HG03108 (cell line): ENCODE results near the gene DHRS4L2.
"Not testable (repeated sequence)": the region's sequence is repeated elsewhere in the genome, so short reads cannot be mapped to it uniquely, and the experiment has no call there.

Experiments used
- ATAC-seq: cut with Tn5 transposase; IDR thresholded peaks from one replicate; pipeline ENCODE4 v1.9.1; 2021; ENCODE audit warnings: moderate library complexity; ENCODE audit not compliant: unreplicated experiment

The DHRS4L2 gene

DNA sequence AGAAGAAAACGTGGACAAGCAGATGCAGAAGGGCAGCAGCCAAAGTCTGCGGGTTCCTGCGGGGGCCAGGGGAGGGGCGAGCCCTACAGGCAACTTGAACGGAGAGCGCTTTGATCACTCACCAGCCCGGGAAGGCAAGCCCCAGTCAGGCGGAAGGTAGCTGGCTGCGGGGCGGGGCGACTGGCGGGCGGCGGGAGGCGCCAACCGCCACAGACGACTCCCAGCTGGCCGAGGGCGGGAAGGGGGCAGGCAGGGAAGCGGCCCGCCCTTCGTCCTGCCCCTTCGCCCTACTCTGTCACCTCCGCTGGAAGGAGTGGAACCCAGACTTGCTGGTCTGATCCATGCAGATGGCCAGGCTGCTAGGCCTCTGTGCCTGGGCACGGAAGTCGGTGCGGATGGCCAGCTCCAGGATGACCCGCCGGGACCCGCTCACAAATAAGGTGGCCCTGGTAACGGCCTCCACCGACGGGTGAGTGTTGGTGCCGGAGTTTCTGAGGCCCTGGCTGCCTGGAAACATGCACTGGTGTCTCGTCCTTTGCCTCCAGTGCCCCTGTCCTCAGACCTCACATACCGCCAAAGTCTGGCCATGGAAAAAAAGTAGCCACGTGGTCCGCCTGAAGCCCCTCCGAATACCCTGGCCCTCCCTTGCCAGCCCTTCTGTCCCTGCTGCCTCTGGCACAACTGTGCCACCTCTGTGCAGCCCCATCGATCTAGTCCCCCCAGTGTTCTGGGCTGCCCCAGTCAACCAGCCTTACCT lies at the start of gene DHRS4L2:
TSS of gene DHRS4L2 (plus strand) at position 323 of the 757 bp plus-strand sequence. CDS start at position 342, 19 bp downstream.
- peak; percentile 87 for ATAC-seq

DNA sequence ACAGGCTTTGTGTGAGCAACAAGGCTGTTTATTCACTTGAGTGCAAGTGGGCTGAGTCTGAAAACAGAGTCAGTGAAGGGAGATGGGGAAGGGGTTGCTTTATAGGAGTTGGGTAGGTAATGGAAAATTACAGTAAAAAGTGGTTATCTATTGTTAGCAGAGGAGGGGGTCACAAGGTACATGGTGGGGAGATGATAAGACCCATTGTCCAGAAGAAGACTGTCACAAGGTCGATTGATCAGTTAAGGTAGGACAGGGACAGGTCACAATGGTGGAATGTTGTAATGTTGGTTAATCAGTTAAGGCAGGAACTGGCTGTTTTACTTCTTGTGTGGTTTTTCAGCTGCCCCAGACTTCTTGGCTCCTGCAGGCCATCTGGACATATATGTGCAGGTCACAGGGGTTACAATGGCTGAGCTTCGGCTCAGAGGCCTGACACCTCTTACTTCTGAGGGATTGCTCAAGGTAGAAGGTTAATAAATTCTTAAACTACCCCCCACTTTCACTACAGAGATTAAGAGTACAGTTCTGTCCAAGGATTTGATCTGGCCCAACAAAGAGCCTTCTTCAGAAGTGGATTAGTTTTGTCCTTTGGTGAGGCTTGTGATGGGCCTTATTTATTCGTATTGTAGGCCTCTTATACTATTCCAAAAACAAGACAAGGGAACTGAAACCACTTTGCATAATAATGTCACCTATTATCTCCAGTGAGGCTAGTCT lies 49.0 kb upstream of the DHRS4L2 start:
- no peak for ATAC-seq

DNA sequence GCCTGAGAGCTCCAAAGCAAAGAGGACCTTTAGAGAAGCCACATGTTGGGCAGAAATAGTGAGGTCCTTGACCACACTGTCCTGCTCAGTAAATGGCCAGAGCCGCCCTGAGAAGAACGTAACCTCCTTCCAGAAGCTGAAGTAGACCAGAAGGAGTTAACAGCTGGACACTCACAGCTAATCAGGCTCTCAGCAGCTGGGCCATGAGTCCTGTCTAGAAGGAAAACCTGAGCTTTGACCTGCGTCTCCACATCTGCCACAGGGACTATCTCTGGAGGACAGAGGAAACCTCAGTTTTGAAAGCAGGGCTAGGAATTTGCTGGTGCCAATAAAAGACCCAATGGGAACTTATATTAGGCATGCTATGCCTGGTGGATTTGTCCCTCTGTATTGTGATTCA lies 47.5 kb upstream of the DHRS4L2 start:
- ATAC-seq = no peak

DNA sequence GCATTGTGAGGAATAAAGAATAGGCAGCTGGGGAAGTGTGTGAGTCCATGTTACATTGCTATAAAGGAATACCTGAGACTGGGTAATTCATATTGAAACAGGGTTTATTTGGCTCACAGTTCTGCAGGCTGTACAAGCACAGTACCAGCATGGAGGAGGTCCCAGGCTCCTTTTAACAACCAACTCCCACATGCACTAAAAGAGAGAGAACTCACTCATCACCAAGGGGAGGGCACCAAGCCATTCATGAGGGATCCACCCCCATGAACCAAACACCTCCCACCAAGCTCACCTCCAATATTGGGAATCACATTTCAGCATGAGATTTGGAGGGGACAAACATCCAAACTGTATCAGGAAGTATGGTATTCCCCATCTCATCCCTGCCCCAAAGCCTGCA lies 47.1 kb upstream of the DHRS4L2 start:
- ATAC-seq = no peak

DNA sequence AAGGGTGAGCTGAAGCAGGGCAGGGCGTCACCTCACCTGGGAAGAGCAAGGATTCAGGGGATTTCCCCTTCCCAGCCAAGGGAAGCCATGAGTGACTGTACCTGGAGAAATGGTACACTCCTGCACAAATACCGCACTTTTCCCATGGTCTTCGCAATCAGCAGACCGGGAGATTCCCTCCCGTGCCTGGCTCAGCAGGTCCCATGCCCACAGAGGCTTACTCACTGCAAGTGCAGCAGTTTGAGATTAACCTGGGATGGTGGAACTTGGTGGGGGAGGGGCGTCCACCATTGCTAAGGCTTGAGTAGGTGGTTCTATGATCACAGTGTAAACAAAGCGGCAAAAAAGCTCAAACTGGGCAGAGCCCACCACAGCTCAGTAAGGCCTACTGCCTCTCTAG lies 46.1 kb upstream of the DHRS4L2 start:
- no peak for ATAC-seq

DNA sequence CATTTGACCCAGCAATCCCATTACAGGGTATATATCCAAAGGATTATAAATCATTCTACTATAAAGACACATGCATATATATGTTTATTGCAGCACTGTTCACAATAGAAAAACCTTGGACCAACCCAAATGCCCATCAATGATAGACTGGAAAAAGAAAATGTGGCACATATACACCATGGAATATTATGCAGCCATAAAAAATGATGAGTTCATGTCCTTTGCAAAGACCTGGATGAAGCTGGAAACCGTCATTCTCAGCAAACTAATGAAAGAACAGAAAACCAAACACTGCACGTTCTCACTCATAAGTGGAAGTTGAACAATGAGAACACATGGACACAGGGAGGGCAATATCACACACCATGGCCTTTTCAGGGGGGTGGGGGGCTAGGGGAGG lies 39.7 kb upstream of the DHRS4L2 start:
- ATAC-seq = not testable (repeated sequence)

DNA sequence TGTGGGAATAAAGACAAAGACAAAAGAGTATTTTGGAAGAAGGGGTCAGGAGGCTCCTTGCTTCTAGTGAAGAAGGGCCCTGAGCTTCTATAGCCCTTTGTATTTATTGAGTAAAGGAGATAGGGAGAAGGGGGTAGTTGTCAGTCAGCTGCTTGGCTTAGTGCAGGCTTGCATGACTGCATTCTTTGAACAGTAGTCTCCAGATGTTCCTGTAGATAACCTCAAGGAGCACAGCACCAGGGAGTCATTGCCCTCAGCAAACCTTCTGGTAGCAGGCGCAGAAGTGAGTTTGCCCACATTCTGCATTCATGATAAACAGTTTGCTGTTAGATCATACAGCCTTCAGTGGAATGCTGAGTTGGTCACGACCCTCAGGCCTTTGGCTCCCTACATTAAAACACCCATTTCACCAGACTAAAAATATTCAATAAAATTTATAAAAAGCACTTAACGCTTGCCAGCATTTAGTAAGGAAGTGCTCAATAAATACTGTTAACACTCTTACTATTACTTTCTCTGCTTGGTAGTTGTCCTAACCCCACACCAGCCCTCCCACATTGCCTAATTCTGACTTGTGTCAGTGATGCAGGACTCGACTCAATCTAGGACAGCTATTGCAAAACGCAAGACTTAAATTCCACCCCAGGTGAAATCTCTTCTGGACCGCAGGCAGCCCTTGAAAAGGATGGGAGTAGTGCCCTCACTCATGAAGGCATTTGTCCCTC lies 38.2 kb upstream of the DHRS4L2 start:
- ATAC-seq = no peak

DNA sequence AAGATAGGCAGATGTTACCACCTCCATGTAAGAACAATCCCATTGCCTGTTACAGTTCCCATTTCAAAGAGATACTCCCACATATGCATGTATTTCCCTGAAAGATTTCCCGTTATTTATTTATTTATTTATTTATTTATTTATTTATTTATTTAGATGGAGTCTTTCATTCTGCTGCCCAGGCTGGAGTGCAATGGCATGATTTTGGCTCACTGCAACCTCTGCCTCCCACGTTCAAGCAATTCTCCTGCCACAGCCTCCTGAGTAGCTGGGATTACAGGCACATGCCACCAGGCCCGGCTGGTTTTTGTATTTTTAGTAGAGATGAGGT lies 37.6 kb upstream of the DHRS4L2 start:
- ATAC-seq = not testable (repeated sequence)

DNA sequence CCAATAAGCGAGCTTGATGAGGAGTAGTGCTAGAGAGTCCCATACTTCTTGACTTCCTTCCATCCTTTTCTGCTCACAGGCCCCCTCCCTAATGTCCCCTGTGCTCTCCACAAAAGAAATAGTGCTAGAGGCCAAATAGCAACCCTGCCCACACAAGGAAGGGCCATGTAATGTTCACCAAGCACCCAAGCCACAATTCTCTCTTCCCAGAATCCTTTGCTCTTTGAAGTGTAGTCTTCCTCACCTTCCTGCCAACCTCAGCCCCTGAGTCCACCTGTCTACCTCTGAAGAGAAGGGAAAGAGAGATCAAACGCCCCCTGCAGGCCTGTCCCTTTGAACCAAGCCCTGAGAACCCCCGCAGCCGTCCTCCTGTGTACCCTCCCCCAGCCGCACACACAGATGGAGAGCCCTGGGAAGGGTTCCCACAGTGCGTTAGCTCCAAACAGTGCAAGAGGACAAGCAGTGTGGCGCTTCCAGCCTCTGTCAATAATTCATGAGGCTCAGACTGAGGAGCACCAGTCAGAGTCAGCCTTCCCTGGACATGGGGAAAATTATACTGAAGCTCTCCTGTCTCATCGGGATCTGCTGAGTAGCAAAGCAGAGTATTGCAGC lies 37.0 kb upstream of the DHRS4L2 start:
- no peak for ATAC-seq

DNA sequence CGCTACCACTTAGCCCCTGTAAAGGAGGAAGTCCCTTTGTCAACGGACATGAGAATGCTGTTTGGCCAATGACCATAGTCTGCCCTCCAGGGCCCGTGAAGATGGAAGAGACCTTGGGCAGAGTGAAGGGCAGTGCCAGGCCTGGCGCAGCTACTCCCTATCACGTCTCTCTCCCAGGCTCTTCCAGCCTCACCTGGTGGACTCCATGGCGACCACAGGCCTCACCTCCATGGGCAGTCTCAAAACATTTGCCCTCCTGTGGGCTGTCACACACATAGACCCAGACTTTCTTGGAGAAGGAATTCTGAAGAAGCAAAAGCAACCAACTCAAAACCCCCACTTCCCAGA lies 35.6 kb upstream of the DHRS4L2 start:
- not testable (repeated sequence) for ATAC-seq

DNA sequence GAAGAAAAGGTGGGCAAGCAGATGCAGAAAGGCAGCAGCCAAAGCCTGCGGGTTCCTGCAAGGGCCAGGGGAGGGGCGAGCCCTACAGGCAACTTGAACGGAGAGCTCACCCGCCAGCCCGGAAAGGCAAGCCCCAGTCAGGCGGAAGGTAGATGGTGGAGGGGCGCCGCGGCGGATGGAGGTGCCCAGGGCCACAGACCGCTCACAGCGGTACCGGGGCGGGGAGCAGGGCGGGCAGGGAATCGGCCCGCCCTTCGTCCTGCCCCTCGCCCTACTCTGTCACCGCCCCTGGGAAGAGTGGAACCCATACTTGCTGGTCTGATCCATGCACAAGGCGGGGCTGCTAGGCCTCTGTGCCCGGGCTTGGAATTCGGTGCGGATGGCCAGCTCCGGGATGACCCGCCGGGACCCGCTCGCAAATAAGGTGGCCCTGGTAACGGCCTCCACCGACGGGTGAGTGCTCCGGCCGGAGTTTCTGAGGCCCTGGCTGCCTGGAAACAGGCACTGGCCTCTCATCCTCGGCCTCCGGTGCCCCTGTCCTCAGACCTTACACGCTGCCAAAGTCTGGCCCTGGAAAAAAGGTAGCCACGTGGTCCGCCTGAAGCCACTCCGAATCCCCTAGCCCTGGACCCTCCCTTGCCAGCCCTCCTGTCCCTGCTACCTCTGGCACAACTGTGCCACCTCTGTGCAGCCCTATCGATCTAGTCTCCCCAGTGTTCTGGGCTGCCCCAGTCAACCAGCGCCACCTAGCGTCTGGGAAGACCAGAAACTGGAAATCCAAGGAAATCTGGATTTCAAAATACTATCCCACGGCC lies 35.1 kb upstream of the DHRS4L2 start, which contains the start of gene DHRS4:
TSS of gene DHRS4 (plus strand) at position 307 of the 815 bp plus-strand sequence. CDS start at position 326, 19 bp downstream.
- peak; percentile 86 for ATAC-seq

DNA sequence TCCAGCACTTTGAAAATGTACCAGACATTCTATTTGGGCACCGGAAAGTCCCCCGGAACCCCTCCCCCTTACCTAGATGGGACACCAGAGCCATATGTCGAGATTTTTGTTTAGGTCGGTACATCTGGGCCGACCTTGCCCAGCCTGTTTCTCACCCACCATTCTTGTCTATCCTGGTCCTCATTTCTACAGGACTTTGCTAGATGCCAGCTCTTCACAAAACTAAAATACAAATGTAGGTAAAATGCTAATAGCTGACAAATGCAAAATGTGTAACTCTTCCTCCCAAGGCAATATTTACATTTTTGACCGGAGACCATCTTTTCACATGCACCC lies 34.5 kb upstream of the DHRS4L2 start:
- not testable (repeated sequence) for ATAC-seq

DNA sequence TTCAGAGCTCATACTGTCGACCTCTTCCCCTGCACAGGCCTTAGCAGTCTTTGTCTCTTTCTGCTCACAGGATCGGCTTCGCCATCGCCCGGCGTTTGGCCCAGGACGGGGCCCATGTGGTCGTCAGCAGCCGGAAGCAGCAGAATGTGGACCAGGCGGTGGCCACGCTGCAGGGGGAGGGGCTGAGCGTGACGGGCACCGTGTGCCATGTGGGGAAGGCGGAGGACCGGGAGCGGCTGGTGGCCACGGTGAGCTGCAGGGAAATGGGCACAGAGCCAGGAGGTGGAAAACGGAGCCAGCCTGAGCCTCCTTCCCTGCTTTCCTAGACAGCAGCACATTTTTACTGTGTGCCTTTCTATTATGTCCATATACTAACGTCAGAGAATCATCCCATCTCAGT lies 33.8 kb upstream of the DHRS4L2 start:
- ATAC-seq = not testable (repeated sequence)

DNA sequence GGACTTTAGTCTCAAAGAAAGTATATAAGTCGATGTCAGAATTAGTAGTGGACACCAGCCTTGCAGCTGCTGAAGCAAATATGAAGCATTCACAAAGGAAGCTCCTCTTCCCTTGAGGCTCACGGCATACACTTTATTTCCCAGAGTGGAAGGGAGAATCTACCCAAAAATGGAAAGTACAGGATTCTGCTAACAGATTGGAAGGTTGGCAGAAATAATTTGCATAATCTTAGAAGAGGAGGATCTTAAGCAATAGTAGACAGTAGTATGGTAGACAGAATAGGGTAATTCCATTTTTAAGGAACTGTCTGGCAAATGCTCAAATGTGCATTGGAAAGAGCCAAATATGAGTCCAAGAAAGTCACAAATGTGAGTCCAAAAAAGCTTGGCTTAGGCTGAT lies 32.9 kb upstream of the DHRS4L2 start:
- not testable (repeated sequence) for ATAC-seq

DNA sequence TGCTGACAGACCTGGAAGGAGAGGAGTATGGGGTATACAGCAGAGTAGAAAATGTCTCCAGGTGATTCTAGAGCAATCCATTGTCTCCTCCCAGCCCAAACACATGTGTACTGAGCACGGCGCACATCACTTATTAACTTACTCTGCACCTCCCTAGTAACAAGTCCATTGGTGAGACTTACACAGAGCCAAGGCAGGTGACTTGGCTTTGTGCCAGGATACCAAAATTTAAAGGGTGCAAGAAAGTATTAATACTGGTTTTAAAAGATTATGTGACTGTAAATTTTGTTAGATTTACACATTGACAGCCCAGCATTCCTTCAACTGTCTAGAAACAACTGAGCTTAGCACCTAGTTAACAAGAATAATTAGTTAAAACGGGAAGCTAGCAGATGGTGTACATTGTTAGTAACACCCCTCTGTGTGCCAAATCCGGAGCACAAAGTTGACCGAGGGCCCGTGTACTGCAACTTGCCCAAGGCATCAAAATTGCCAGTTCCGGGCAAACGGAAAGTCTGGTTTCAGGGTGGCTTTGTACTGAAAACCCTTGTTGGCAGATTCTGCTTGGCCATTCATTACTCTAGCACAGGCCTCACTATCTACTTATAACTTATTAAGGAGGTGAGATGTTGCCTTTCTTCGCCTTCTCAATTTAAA lies 30.7 kb upstream of the DHRS4L2 start:
- not testable (repeated sequence) for ATAC-seq

DNA sequence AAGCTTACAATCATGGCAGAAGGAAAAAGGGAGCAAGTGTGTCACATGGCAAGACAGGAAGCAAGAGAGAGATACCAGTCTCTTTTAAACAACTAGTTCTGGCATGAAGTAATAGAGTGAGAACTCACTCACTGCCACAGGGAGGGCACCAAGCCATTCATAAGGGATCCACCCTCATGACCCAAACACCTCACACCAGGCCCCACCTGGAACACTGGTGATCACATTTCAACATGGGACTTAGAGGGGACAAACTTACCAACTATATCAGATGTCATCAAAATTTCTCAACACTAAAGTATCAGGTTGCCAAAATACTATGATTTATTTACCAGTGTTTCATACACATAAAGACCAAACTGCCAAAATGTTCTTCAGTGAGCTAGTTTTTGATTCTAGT lies 27.8 kb upstream of the DHRS4L2 start:
- not testable (repeated sequence) for ATAC-seq

DNA sequence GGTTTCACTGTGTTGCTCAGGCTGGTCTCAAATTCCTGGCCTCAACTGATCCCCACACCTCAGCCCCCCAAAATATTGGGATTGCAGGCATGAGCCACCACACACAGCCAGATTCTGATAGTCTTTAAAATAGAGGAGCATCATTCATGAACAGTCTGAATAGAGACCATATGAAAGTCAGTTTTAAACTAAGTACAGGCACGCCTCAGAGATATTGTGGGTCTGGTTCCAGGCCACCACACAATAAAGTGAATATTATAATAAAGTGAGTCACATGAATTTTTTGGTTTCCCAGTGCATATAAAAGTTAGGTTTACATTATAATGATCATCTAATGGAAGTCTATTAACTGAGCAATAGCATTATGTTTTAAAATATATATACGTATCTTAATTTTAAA lies 27.0 kb upstream of the DHRS4L2 start:
- ATAC-seq = not testable (repeated sequence)

DNA sequence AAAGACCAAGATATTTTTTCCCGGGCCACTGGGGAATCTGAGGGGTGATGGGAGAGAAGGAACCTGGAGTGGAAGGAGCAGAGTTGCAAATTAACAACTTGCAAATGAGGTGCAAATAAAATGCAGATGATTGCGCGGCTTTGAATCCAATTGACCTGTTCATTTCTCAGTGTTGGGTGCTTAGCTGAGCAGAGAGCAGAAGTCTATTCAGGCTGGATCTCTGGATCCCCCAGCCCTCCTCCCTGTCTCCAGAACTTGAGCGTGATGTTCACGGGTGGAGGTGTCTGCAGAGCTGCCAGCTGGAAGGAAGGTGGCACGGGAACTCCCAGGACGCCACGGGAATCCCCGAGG lies 19.6 kb upstream of the DHRS4L2 start:
- ATAC-seq = not testable (repeated sequence)

DNA sequence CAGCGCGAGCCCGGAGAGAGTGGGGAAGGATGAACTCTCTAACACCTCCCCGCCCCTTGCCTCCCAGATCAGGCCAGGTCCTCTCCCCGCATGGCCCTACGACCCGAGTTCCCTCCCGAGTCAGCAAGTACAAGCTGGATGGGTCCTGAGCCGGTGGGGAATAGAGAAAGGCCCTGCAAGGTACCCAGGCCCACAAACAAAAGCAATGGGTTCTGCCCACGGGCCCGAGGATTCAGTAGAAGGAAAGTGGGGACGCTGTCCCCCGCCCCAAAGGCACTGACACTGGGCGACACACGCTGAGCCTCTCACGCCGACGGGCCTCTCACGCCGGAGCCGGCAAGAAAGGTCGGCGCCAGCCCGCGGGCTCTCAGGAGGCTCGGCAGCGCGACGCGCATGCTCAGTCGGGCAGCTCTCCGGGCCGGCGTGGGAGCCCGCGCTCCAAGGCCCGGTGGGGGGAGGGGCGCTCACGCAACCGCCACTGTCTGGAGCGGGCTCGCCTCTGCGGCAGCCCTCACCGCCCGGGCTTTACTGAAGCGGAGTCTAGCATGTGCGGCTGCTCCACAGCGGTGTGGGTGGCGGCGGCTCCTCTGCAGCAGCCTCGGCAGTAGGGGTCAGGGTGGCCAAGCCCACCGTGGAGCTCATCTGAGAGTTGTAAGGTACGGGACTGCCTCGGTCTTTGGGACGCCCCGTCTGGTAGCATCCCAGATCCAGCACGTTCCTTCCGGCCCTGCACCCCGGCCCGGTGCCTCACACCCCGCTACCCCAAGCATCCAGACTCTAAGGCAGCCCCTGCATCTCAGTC lies 19.0 kb upstream of the DHRS4L2 start:
- peak; percentile 71 for ATAC-seq
